Lung (tissue), 12 donors: ENCODE data around the gene KCNC3. TPM values are rescaled to one million over a fixed set of nuclear protein-coding genes. Genes with fewer than 3 reads are reported as not detected.

Experiments
- ATAC-seq: fragments of 200-7000 bp; cut with Tn5 transposase; one replicate; pipeline ENCODE4 v1.9.1; 2020; ENCODE audit warnings: moderate number of reproducible peaks; ENCODE audit not compliant: insufficient read depth, low FRiP score
- DNase-seq, 3 donors: peaks; one replicate each; pipeline ENCODE4 v3.0.0-alpha.2; 2013 to 2017
- H3K27ac ChIP-seq, 2 donors: one replicate each; pipeline ENCODE4 v1.5.1; 2013; ENCODE audit warnings: mild to moderate bottlenecking in 2 of 2, moderate library complexity in 2 of 2, control low read depth in 1 of 2, inconsistent platforms in 1 of 2, low read depth in 1 of 2, low read length in 1 of 2
- H3K27me3 ChIP-seq, 3 donors: one replicate each; pipeline ENCODE4 v1.5.1; 2013; ENCODE audit warnings: low read length in 2 of 3; ENCODE audit not compliant: control insufficient read depth in 3 of 3, insufficient read depth in 3 of 3
- H3K36me3 ChIP-seq, 4 donors: one replicate each; pipeline ENCODE4 v1.5.1; 2013; ENCODE audit warnings: low read length in 4 of 4, mild to moderate bottlenecking in 1 of 4, moderate library complexity in 1 of 4; ENCODE audit not compliant: control insufficient read depth in 4 of 4, insufficient read depth in 4 of 4
- H3K4me1 ChIP-seq, 5 donors: one replicate each; pipeline ENCODE4 v1.5.1; 2013; ENCODE audit warnings: low read length in 5 of 5, mild to moderate bottlenecking in 2 of 5, moderate library complexity in 1 of 5; ENCODE audit not compliant: control insufficient read depth in 5 of 5, insufficient read depth in 5 of 5
- H3K4me3 ChIP-seq: one replicate; pipeline ENCODE4 v1.5.1; 2013; ENCODE audit warnings: mild to moderate bottlenecking, control low read depth, moderate library complexity
- H3K9ac ChIP-seq, 2 donors: one replicate each; pipeline ENCODE4 v1.5.1; 2013; ENCODE audit warnings: low read length in 2 of 2, control low read depth in 1 of 2; ENCODE audit not compliant: insufficient read depth in 1 of 2
- H3K9me3 ChIP-seq, 4 donors: one replicate each; pipeline ENCODE4 v1.5.1; 2013; ENCODE audit warnings: low read length in 3 of 4, mild to moderate bottlenecking in 1 of 4, moderate library complexity in 1 of 4; ENCODE audit not compliant: control insufficient read depth in 4 of 4, insufficient read depth in 3 of 4
- WGBS, 2 donors: extraction: QIAGEN DNeasy Blood & Tissue Kit; methylation state at CpG; one replicate each; pipeline ENCODE4 v1.1.7; 2013; 5-methylcytosine and 5-hydroxymethylcytosine counted together
- polyA plus RNA-seq, 2 donors: library from polyadenylated mRNA; stranded (reverse); fragments of 200-250 nt; gene quantifications; one replicate each; pipeline ENCODE4 v1.2.1, GENCODE V29; 2013
- total RNA-seq, 2 donors: library from RNA; depleted of rRNA in 1 of 2; stranded (reverse); fragments of >200 nt in 1 of 2; gene quantifications; one replicate each; pipeline ENCODE4 v1.2.1, GENCODE V29; 2014 to 2021
- TF ChIP-seq, protein P1 (sequence below): IDR thresholded peaks from 2 replicates; pipeline ENCODE4 v1.5.1; 2012; ENCODE audit warnings: mild to moderate bottlenecking; ENCODE audit errors: control extremely low read depth, extremely low read depth
- donor health status: control.
- donor health status: control.
- donor health status: Bipolar disorder and iron deficiency.
- donor health status: healthy.
- donor health status: DM: yes; HTN: yes; CAD: no.

Gene KCNC3
- total and polyA plus RNA-seq, 4 donors = 2.6 to 13.2 (median 5.2) TPM

DNA sequence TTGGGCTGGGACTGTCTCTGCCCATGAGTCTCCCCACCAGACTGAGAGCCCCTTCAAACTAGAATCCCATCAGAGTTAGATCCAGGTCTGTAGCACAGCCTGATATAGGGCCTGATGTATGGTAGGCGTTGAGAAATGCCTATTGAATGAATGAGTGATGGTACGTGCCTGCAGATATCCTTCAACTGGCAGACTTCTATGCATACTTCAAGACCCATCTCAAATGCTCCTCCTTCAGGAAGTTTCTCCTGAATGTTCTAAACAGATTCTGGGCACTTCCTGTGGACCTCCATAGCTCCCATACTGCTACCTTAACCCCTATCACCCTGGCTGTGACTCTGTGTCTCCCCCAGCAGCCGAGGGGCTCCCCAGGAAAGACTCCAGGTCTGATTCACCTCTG is 48.2 kb downstream of the KCNC3 start:
- peaks cover 0 to 6% (median 0%) of the 10 kb centered on the region in 5 donors for H3K4me1 ChIP-seq
- DNase-seq (no peak), ATAC-seq (no peak)
- H3K9me3 ChIP-seq = peaks cover 0 to 6% (median 2%) of the 10 kb centered on the region in 4 donors
- no peak overlapping the region for H3K4me3 ChIP-seq
- no peak overlapping the region for H3K27ac ChIP-seq
- H3K9ac ChIP-seq = no peak overlapping the region
- TF ChIP-seq, protein P1, sequence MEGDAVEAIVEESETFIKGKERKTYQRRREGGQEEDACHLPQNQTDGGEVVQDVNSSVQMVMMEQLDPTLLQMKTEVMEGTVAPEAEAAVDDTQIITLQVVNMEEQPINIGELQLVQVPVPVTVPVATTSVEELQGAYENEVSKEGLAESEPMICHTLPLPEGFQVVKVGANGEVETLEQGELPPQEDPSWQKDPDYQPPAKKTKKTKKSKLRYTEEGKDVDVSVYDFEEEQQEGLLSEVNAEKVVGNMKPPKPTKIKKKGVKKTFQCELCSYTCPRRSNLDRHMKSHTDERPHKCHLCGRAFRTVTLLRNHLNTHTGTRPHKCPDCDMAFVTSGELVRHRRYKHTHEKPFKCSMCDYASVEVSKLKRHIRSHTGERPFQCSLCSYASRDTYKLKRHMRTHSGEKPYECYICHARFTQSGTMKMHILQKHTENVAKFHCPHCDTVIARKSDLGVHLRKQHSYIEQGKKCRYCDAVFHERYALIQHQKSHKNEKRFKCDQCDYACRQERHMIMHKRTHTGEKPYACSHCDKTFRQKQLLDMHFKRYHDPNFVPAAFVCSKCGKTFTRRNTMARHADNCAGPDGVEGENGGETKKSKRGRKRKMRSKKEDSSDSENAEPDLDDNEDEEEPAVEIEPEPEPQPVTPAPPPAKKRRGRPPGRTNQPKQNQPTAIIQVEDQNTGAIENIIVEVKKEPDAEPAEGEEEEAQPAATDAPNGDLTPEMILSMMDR = no peak
- WGBS, 2 donors = 70% methylated on average over 3 of the region's 3 CpGs
- H3K27me3 ChIP-seq = no peaks in the 10 kb centered on the region
- H3K36me3 ChIP-seq = peaks cover 4 to 27% (median 14%) of the 10 kb centered on the region in 4 donors

DNA sequence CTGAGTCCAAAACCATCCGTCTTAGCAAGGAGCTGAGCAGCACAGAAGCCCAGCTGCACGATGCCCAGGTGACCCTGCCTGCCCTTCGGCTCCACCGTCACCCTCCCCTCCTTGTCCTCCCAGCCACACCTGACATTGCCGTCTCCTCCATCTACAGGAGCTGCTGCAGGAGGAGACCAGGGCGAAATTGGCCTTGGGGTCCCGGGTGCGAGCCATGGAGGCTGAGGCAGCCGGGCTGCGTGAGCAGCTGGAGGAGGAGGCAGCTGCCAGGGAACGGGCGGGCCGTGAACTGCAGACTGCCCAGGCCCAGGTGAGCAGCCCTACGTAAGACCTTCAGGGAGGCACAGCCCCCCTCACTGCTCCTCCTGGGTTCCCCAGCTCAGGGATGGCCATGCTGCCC is 49.1 kb downstream of the KCNC3 start:
- Histone ChIP-seq H3K27me3 (no peaks in the 10 kb centered on the region), H3K4me3 (no peak overlapping the region), H3K4me1 (peaks cover 0 to 6% (median 0%) of the 10 kb centered on the region in 5 donors), H3K27ac (no peak overlapping the region), H3K9ac (no peak overlapping the region), H3K36me3 (peaks cover 4 to 21% (median 14%) of the 10 kb centered on the region in 4 donors), H3K9me3 (peaks cover 0 to 2% (median 0%) of the 10 kb centered on the region in 4 donors)
- whole genome bisulfite sequencing, 2 donors = 80 to 90% methylated on average over 14 of the region's 14 CpGs
- no peak for DNase-seq
- no peak for ATAC-seq
- TF ChIP-seq, protein P1 = no peak

DNA sequence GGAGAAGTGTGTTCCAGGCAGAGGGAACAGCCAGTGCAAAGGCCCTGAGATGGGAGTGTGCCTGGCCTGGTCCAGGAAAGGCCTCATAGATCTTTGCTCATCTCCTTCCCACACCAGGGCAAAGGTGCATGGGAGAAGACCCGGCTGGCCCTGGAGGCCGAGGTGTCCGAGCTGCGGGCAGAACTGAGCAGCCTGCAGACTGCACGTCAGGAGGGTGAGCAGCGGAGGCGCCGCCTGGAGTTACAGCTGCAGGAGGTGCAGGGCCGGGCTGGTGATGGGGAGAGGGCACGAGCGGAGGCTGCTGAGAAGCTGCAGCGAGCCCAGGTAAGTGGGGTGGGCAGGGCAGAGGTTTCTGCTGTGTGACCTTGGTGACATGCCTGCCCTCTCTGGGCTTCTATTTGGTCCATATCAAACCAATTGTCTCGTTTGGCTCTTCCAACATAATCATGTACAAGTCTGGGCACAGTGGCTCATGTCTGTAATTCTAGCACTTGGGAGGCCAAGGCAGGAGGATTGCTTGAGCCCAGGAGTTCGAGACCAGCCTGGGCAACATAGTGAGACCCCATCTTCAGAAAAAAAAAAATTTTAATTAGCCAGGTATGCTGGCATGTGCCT is 51.1 kb downstream of the KCNC3 start:
- H3K4me1 ChIP-seq = peaks cover 0 to 6% (median 0%) of the 10 kb centered on the region in 5 donors
- ATAC-seq (no peak), DNase-seq (no peak)
- H3K36me3 ChIP-seq = peaks cover 4 to 18% (median 13%) of the 10 kb centered on the region in 4 donors
- no peak overlapping the region for H3K4me3 ChIP-seq
- no peak overlapping the region for H3K9ac ChIP-seq
- H3K9me3 ChIP-seq = peaks cover 0 to 2% (median 0%) of the 10 kb centered on the region in 4 donors
- H3K27ac ChIP-seq = no peak overlapping the region
- 91 to 92% methylated on average over 14 of the region's 14 CpGs for WGBS, 2 donors
- H3K27me3 ChIP-seq = no peaks in the 10 kb centered on the region
- TF ChIP-seq, protein P1 = no peak
